Cardiac fibroblast (primary cell): Measurements from ENCODE around the gene KIF23.

Experiments
- DNase-seq, 2 donors: peaks; one replicate each; pipeline versions ENCODE4 v3.0.0 to v3.0.0-alpha.2; 2010; ENCODE audit warnings: low read depth in 2 of 2
- H3K4me3 ChIP-seq, 2 donors: replicated peaks in 1 of 2; 1 replicate in 1 of 2; 2 replicates in 1 of 2; pipeline ENCODE4 v1.5.1; 2011; ENCODE audit warnings: low read depth in 2 of 2, low read length in 2 of 2, mild to moderate bottlenecking in 2 of 2, moderate library complexity in 1 of 2
- TF ChIP-seq, protein P1 (sequence below): IDR thresholded peaks from one replicate; pipeline ENCODE4 v1.5.1; 2011; ENCODE audit warnings: low read depth, mild to moderate bottlenecking, low read length, inconsistent platforms

KIF23 gene

DNA sequence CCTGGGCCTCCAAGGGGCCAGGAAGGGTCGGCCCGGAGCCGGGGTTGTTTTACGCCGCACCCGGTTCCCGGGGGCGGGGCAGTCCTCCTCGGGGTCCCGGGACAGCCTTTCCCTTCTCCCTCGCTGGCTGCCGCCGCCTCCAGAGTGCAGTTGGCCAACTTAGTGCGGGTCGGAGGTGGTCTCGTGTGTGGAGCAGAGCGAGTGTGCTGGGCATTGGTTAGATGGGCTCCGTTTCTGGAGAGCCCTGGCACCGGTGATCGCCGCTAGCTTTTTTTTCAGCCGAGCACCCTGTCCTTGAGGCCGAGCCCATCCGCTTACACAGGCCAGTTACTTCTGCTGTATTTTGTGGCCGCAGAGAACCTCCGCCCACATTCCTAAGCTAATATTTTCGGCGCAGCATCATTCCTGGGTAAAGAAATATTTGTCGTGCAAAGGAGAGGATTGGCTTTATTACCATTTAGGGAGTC, 585 bp downstream of the KIF23 start:
- peak; percentile 93 to 97 for DNase-seq
- TF ChIP-seq, protein P1, sequence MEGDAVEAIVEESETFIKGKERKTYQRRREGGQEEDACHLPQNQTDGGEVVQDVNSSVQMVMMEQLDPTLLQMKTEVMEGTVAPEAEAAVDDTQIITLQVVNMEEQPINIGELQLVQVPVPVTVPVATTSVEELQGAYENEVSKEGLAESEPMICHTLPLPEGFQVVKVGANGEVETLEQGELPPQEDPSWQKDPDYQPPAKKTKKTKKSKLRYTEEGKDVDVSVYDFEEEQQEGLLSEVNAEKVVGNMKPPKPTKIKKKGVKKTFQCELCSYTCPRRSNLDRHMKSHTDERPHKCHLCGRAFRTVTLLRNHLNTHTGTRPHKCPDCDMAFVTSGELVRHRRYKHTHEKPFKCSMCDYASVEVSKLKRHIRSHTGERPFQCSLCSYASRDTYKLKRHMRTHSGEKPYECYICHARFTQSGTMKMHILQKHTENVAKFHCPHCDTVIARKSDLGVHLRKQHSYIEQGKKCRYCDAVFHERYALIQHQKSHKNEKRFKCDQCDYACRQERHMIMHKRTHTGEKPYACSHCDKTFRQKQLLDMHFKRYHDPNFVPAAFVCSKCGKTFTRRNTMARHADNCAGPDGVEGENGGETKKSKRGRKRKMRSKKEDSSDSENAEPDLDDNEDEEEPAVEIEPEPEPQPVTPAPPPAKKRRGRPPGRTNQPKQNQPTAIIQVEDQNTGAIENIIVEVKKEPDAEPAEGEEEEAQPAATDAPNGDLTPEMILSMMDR: no peak
- H3K4me3 ChIP-seq: peak overlapping the region; percentile 97 to 98

GRCh38 chr15:69415381-69415780, 1.2 kb downstream of the KIF23 start:
- H3K4me3 ChIP-seq: peak overlapping the region; percentile 97 to 98
- TF ChIP-seq, protein P1: no peak
- peak; percentile 36 to 67 for DNase-seq

GRCh38 chr15:69417581-69417980, 3.4 kb downstream of the KIF23 start:
- TF ChIP-seq, protein P1: no peak
- no peak overlapping the region for H3K4me3 ChIP-seq
- peak in 1 of 2 donors; percentile 30 for DNase-seq

DNA sequence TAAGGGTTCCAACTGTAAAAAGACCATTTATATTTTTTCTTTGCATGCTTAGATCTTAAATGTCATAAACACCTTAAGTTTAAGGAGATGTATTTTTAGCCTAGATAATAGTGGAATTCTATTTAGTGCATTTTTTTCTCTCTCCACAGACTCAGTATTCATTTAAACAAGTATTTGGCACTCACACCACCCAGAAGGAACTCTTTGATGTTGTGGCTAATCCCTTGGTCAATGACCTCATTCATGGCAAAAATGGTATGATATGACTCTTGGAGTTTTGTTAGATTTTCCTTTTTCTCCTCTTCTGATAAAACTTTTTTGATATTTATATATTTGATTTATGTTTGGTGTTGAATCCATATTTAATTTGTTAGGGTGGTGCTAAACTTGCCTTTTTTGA, 7.3 kb downstream of the KIF23 start:
- DNase-seq: peak; percentile 13 to 33

GRCh38 chr15:69422336-69422895, 8.3 kb downstream of the KIF23 start:
- no peak overlapping the region for H3K4me3 ChIP-seq
- TF ChIP-seq, protein P1: no peak
- peak in 1 of 2 donors; percentile 27 for DNase-seq

More for the DNA sequence above, 7.3 kb downstream of the KIF23 start:
- TF ChIP-seq, protein P1: no peak
- no peak overlapping the region for H3K4me3 ChIP-seq

GRCh38 chr15:69424001-69424400, 9.9 kb downstream of the KIF23 start:
- TF ChIP-seq, protein P1: no peak
- peak in 1 of 2 donors; percentile 45 for DNase-seq
- no peak overlapping the region for H3K4me3 ChIP-seq

GRCh38 chr15:69424748-69425413, 10.7 kb downstream of the KIF23 start:
- H3K4me3 ChIP-seq: no peak overlapping the region
- TF ChIP-seq, protein P1: no peak
- peak in 1 of 2 donors; percentile 31 for DNase-seq
